Astrocyte (in vitro differentiated cells and primary cell): ENCODE measurements around the gene CACNA2D1.

Experiments
- CTCF ChIP-seq: IDR thresholded peaks from 2 replicates; pipeline ENCODE4 v1.5.1; 2011; ENCODE audit warnings: low read depth, mild to moderate bottlenecking, inconsistent platforms, low read length, moderate library complexity; ENCODE audit not compliant: insufficient read depth
- EZH2 ChIP-seq: IDR thresholded peaks from 2 replicates; pipeline ENCODE4 v1.6.1; 2012; ENCODE audit warnings: mild to moderate bottlenecking, low read length, inconsistent platforms; ENCODE audit not compliant: insufficient read depth

GRCh38 chr7:82464372-82464771 lies 20.8 kb upstream of the CACNA2D1 start:
- TF ChIP-seq CTCF = no peak
- no peak for TF ChIP-seq EZH2
